NCI-H446 (cell line): ENCODE data around the gene GPSM1.
A peak's percentile ranks its signal among the peaks of the same experiment; 100 is the strongest.

ENCODE experiments used
- DNase-seq, 2 experiments: peaks; one replicate each; lab custom pipeline; 2025; lab: John Stamatoyannopoulos, UW

Gene GPSM1

GRCh38 chr9:136373300-136374182, 46.2 kb downstream of the GPSM1 start, which contains the start of gene CARD9:
TSS of gene CARD9 (minus strand) at chr9:136373669. CDS start at chr9:136372078, 1,591 bp downstream.
- DNase-seq, result peak; percentile 13 to 48

GRCh38 chr9:136374183-136374575, 46.8 kb downstream of the GPSM1 start:
- no peak for DNase-seq

GRCh38 chr9:136375096-136375495, 47.8 kb downstream of the GPSM1 start:
- no peak for DNase-seq

- DNase-seq, result no peak
Measured at GRCh38 chr9:136376457-136376856, 49.1 kb downstream of the GPSM1 start.

GRCh38 chr9:136377341-136378169, 50.2 kb downstream of the GPSM1 start:
- DNase-seq, result no peak

- DNase-seq, result no peak
Measured at GRCh38 chr9:136378170-136379002, 51.0 kb downstream of the GPSM1 start.

GRCh38 chr9:136379003-136379287, 51.6 kb downstream of the GPSM1 start:
- DNase-seq, result no peak

GRCh38 chr9:136379401-136379800, 52.1 kb downstream of the GPSM1 start:
- DNase-seq, result no peak

GRCh38 chr9:136379891-136380290, 52.6 kb downstream of the GPSM1 start:
- DNase-seq, result no peak

- DNase-seq, result no peak
Measured at GRCh38 chr9:136380381-136380780, 53.0 kb downstream of the GPSM1 start.

GRCh38 chr9:136381311-136381710, 54.0 kb downstream of the GPSM1 start:
- no peak for DNase-seq

GRCh38 chr9:136381966-136382513, 54.7 kb downstream of the GPSM1 start:
- no peak for DNase-seq

GRCh38 chr9:136383436-136383835, 56.1 kb downstream of the GPSM1 start:
- no peak for DNase-seq

GRCh38 chr9:136385015-136385414, 57.7 kb downstream of the GPSM1 start:
- DNase-seq, result no peak

- peak; percentile 1 to 42 for DNase-seq
Measured at GRCh38 chr9:136386018-136386417, 58.7 kb downstream of the GPSM1 start.

- DNase-seq, result no peak
Measured at GRCh38 chr9:136387217-136387616, 59.9 kb downstream of the GPSM1 start.

- DNase-seq, result no peak
Measured at GRCh38 chr9:136389396-136389795, 62.1 kb downstream of the GPSM1 start.

GRCh38 chr9:136391737-136392537, 64.6 kb downstream of the GPSM1 start:
- no peak for DNase-seq

- DNase-seq, result no peak
Measured at GRCh38 chr9:136392538-136393449, 65.5 kb downstream of the GPSM1 start.

GRCh38 chr9:136393531-136393930, 66.2 kb downstream of the GPSM1 start:
- no peak for DNase-seq
